HG03469 (cell line): ENCODE data around the gene ACBD7.

Experiments
- ATAC-seq: cut with Tn5 transposase; IDR thresholded peaks from one replicate; pipeline ENCODE4 v1.9.1; 2021; ENCODE audit warnings: mild to moderate bottlenecking, moderate library complexity, moderate number of reproducible peaks; ENCODE audit not compliant: unreplicated experiment

The ACBD7 gene

DNA sequence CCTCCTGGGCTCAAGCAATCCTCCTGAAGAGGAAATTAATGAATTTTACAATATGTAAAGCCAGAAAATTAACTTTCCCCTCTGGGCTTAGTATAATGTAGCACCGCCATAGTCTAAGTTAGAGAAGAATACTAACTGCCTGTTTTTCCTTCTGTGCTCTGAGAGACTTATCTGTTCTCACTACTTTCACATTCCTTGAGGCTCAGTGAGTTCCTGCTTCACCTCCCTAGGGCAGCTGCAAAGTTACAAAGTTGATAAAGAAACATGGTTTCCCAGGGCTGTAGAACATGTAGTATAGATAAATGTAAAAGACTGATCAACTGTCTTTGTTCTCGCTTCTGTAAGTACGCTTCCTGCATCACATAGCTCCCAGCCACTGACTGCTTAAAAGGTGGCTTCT lies 60.8 kb downstream of the ACBD7 start:
- ATAC-seq, result no peak
